RWPE2 (cell line): ENCODE data around the gene ROR2.

Experiments
- ATAC-seq: fragments of 200-7000 bp; cut with Tn5 transposase; 3 replicates; pipeline ENCODE4 v1.9.1; 2021; ENCODE audit warnings: low read depth
- DNase-seq: peaks from one replicate; pipeline ENCODE4 v3.0.0-alpha.2; 2020; ENCODE audit warnings: low spot score
- H3K27ac ChIP-seq: fragments of 450-650 bp; 2 replicates; pipeline ENCODE4 v1.5.1; 2017; ENCODE audit warnings: mild to moderate bottlenecking; ENCODE audit not compliant: poor library complexity, severe bottlenecking
- H3K27me3 ChIP-seq: fragments of 250-450 bp; sonication (Bioruptor Pico); 2 replicates; pipeline ENCODE4 v1.5.1; 2021; ENCODE audit warnings: mild to moderate bottlenecking, moderate library complexity; ENCODE audit not compliant: insufficient read depth, poor library complexity, severe bottlenecking
- H3K36me3 ChIP-seq: fragments of 250-450 bp; sonication (Bioruptor Pico); 2 replicates; pipeline ENCODE4 v1.5.1; 2020; ENCODE audit warnings: low read depth, mild to moderate bottlenecking, moderate library complexity
- H3K4me1 ChIP-seq: fragments of 250-450 bp; sonication (Bioruptor Pico); 2 replicates; pipeline ENCODE4 v1.5.1; 2021; ENCODE audit warnings: mild to moderate bottlenecking, moderate library complexity; ENCODE audit not compliant: insufficient read depth, poor library complexity, severe bottlenecking
- H3K4me3 ChIP-seq: fragments of 250-450 bp; sonication (Bioruptor Pico); 2 replicates; pipeline ENCODE4 v1.5.1; 2021; ENCODE audit warnings: mild to moderate bottlenecking, moderate library complexity; ENCODE audit not compliant: severe bottlenecking
- H3K9me3 ChIP-seq: fragments of 250-450 bp; sonication (Bioruptor Pico); 2 replicates; pipeline ENCODE4 v1.5.1; 2021; ENCODE audit warnings: mild to moderate bottlenecking, moderate library complexity; ENCODE audit not compliant: severe bottlenecking
- TF ChIP-seq, protein P1 (sequence below): fragments of 450-650 bp; IDR thresholded peaks from one replicate; pipeline ENCODE4 v1.5.1; 2017; ENCODE audit warnings: mild to moderate bottlenecking, moderate library complexity; ENCODE audit not compliant: poor library complexity, severe bottlenecking

Gene ROR2

DNA sequence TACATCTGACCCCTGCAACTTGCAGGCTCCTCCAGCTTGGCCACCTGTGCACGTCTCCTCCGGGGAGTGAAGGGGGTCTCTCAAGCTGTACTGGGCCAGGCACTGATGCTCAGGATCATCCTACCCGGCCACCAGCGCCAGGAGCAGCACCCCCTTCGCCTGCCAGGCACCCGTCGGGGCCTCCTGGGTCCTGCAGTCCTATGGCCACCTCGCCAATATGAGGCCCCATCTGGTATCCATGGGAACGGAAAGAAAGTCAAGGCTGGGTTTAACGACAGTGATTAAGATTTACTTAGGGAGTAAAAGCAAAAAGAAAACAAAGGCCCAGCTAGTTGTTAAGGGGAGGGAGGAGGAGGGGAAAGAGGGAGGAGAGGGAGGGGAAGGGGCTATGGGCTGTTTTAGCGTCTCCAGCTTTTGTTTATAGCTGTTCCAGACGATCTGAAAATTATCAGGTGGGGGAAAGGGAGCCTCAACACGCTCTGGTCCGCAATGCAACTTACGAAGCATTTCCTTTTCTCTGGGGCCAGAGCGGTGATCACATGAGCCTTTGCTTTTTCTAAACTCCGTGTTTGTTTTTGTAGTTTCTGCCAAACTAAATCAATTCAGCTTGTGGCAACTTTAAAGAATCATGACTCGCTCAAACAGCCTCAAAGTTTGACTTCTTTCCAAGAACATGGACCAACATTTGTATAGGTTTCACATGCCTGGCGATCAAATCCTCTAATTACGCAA, 132.4 kb downstream of the ROR2 start:
- DNase-seq (no peak), ATAC-seq (no peak)
- TF ChIP-seq, protein P1, sequence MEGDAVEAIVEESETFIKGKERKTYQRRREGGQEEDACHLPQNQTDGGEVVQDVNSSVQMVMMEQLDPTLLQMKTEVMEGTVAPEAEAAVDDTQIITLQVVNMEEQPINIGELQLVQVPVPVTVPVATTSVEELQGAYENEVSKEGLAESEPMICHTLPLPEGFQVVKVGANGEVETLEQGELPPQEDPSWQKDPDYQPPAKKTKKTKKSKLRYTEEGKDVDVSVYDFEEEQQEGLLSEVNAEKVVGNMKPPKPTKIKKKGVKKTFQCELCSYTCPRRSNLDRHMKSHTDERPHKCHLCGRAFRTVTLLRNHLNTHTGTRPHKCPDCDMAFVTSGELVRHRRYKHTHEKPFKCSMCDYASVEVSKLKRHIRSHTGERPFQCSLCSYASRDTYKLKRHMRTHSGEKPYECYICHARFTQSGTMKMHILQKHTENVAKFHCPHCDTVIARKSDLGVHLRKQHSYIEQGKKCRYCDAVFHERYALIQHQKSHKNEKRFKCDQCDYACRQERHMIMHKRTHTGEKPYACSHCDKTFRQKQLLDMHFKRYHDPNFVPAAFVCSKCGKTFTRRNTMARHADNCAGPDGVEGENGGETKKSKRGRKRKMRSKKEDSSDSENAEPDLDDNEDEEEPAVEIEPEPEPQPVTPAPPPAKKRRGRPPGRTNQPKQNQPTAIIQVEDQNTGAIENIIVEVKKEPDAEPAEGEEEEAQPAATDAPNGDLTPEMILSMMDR: no peak
- H3K4me3 ChIP-seq: no peak overlapping the region
- H3K27ac ChIP-seq: no peak overlapping the region
- H3K9me3 ChIP-seq: no peaks in the 10 kb centered on the region
- no peaks in the 10 kb centered on the region for H3K36me3 ChIP-seq
- no peaks in the 10 kb centered on the region for H3K27me3 ChIP-seq
- no peaks in the 10 kb centered on the region for H3K4me1 ChIP-seq

DNA sequence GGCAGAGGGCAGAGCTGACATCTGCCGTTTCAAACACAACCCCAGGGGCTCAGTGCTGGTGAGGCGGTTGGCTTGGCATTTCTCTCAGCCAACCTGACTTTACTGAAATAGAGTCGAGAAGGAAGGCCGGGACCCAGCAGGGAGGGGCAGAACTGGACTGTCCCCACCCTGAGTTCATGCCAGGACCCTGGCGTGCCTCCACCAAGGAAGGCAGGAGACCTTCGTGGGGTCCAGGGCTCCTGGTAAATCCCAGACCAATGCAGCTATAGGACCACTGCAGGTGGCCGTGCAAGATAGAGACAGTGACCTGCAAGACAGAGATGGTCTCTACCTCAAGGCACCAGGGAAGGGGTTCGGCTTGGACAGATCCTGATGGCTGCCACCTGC, 132.9 kb downstream of the ROR2 start:
- Histone ChIP-seq H3K4me3 (no peak overlapping the region), H3K4me1 (no peaks in the 10 kb centered on the region), H3K9me3 (no peaks in the 10 kb centered on the region), H3K36me3 (no peaks in the 10 kb centered on the region), H3K27ac (no peak overlapping the region), H3K27me3 (no peaks in the 10 kb centered on the region)
- no peak for DNase-seq
- no peak for ATAC-seq
- TF ChIP-seq, protein P1: no peak

DNA sequence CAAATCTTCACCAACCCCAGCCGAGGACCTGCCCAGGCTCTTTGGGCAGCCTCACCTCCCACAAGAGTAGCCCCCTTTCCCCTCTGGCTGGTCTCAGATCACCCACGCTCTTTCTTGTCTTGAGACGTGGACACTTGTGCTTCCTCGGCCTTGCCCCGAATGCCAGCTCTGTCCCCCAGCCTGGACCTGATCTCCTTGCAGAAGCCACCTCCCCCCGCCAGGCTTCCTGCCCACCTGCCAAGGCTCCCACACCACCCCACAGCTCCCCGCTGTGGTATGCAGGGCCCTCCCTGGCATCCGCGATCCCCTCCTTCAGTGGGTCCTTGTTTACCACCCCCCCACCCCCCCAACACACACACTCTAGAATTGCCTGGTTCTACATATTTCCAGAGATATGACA, 133.7 kb downstream of the ROR2 start:
- TF ChIP-seq, protein P1: no peak
- Histone ChIP-seq H3K4me3 (no peak overlapping the region), H3K27ac (no peak overlapping the region), H3K36me3 (no peaks in the 10 kb centered on the region), H3K27me3 (no peaks in the 10 kb centered on the region), H3K4me1 (no peaks in the 10 kb centered on the region), H3K9me3 (no peaks in the 10 kb centered on the region)
- DNase-seq (no peak), ATAC-seq (no peak)

DNA sequence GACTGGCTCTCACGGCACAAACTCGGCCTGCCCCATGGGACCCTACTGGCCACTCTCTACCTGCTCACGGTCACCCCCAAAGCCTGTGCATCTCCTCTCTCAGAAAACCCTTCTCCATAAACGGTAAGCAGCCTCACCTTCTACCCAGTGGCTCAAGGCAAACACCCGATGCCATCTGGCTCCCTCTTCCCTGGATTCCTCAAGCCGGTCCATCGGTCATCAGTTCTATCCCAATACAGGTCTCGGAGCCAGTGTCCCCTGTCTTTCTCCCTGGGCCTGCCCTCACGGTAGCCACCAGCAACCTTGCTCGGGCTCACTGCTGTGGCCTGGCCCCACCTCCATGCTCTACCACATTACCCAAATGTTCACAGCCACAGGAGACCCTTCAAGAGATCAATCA, 134.1 kb downstream of the ROR2 start:
- no peaks in the 10 kb centered on the region for H3K4me1 ChIP-seq
- DNase-seq (no peak), ATAC-seq (no peak)
- no peak overlapping the region for H3K4me3 ChIP-seq
- no peak overlapping the region for H3K27ac ChIP-seq
- H3K9me3 ChIP-seq: no peaks in the 10 kb centered on the region
- TF ChIP-seq, protein P1: no peak
- H3K36me3 ChIP-seq: no peaks in the 10 kb centered on the region
- no peaks in the 10 kb centered on the region for H3K27me3 ChIP-seq

DNA sequence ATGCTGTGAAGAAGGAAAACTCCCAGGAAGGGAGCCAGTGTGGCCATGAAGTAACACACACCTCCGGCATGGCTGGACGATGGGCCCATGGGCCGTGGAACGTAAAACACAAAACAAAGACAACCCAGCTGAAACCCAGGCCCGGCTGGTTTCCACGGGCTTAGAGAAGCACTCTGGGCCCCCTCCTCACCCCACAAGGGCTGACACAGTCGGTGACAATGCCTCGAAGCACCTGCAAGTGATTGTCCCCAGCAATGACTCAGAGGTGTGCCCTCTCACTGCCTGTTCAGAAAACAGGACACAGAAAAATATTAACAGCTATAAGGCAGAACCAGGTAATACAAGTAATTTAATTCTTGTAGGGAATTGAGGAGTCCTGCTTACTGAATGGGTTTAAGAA, 135.3 kb downstream of the ROR2 start:
- no peak for ATAC-seq
- no peaks in the 10 kb centered on the region for H3K36me3 ChIP-seq
- H3K27me3 ChIP-seq: no peaks in the 10 kb centered on the region
- no peaks in the 10 kb centered on the region for H3K4me1 ChIP-seq
- no peak overlapping the region for H3K4me3 ChIP-seq
- TF ChIP-seq, protein P1: no peak
- H3K9me3 ChIP-seq: no peaks in the 10 kb centered on the region
- no peak for DNase-seq
- no peak overlapping the region for H3K27ac ChIP-seq
